Right forelimb (tissue), 1 donor: ENCODE measurements around the gene SLC12A7.
"Not testable (repeated sequence)": the region's sequence is repeated elsewhere in the genome, so short reads cannot be mapped to it uniquely, and the experiment has no call there.

Source experiments
- DNase-seq: peaks from one replicate; pipeline ENCODE4 v3.0.0-alpha.2; 2018

SLC12A7 gene

GRCh38 chr5:1061292-1061691 lies 50.6 kb downstream of the SLC12A7 start:
- not testable (repeated sequence) for DNase-seq

GRCh38 chr5:1060535-1060981 lies 51.3 kb downstream of the SLC12A7 start:
- no peak for DNase-seq

GRCh38 chr5:1059884-1060263 lies 52.0 kb downstream of the SLC12A7 start:
- DNase-seq = no peak

- DNase-seq = no peak
These were observed 52.6 kb downstream of the SLC12A7 start for GRCh38 chr5:1058988-1059883.

GRCh38 chr5:1058083-1058945 lies 53.5 kb downstream of the SLC12A7 start:
- no peak for DNase-seq

GRCh38 chr5:1057485-1058082 lies 54.3 kb downstream of the SLC12A7 start:
- no peak for DNase-seq

GRCh38 chr5:1056611-1057484 lies 55.0 kb downstream of the SLC12A7 start:
- no peak for DNase-seq

GRCh38 chr5:1055896-1056610 lies 55.8 kb downstream of the SLC12A7 start:
- no peak for DNase-seq

GRCh38 chr5:1054799-1055775 lies 56.8 kb downstream of the SLC12A7 start:
- DNase-seq = no peak

- no peak for DNase-seq
These were observed 57.7 kb downstream of the SLC12A7 start for GRCh38 chr5:1054018-1054798.

GRCh38 chr5:1053391-1054017 lies 58.4 kb downstream of the SLC12A7 start:
- no peak for DNase-seq

- DNase-seq = no peak
These were observed 59.0 kb downstream of the SLC12A7 start for GRCh38 chr5:1052641-1053390.

GRCh38 chr5:1052076-1052475 lies 59.8 kb downstream of the SLC12A7 start:
- no peak for DNase-seq

- DNase-seq = no peak
These were observed 60.5 kb downstream of the SLC12A7 start for GRCh38 chr5:1051366-1051720.

- no peak for DNase-seq
These were observed 61.2 kb downstream of the SLC12A7 start for GRCh38 chr5:1050423-1051365.

GRCh38 chr5:1048861-1049838 lies 62.7 kb downstream of the SLC12A7 start:
- no peak for DNase-seq
